HEK293 (cell line): Measurements from ENCODE around the gene FGD3.

ENCODE experiments used
- CTCF ChIA-PET: fragments of 350-600 bp; formaldehyde crosslinking; extraction: SDS; loops from one replicate; lab custom pipeline; 2021; ENCODE audit warnings: antibody characterized with exemption; lab: Yijun Ruan, JAX
- POLR2A ChIA-PET: fragments of 300-600 bp; formaldehyde crosslinking; extraction: SDS; loops from one replicate; lab custom pipeline; 2020; ENCODE audit warnings: antibody characterized with exemption, inconsistent platforms; lab: Yijun Ruan, JAX
- H3K27ac ChIP-seq: fragments of 200-500 bp; sonication (Bioruptor generic); 2 replicates; pipeline ENCODE4 v1.5.1; 2014; ENCODE audit warnings: low read depth, low read length, control low read depth, inconsistent platforms; ENCODE audit errors: extremely low read depth
- H3K36me3 ChIP-seq, 2 experiments: fragments of 200-500 bp in 1 of 2; sonication (Bioruptor generic) in 1 of 2; 1 replicate in 1 of 2; 2 replicates in 1 of 2; pipeline ENCODE4 v1.5.1; 2014 to 2017; ENCODE audit warnings: inconsistent platforms in 2 of 2, low read length in 2 of 2; ENCODE audit not compliant: control insufficient read depth in 2 of 2, insufficient read depth in 1 of 2
- H3K4me1 ChIP-seq: fragments of 200-500 bp; sonication (Bioruptor generic); 2 replicates; pipeline ENCODE4 v1.5.1; 2014; ENCODE audit warnings: mild to moderate bottlenecking, low read length, inconsistent platforms; ENCODE audit not compliant: control insufficient read depth, insufficient read depth
- H3K4me3 ChIP-seq: 2 replicates; pipeline ENCODE4 v1.5.1; 2011; ENCODE audit warnings: low read depth, mild to moderate bottlenecking, control low read depth, low read length, moderate library complexity
- H3K9me3 ChIP-seq: fragments of 200-500 bp; sonication (Bioruptor generic); 2 replicates; pipeline ENCODE4 v1.5.1; 2014; ENCODE audit warnings: low read depth, low read length, inconsistent platforms; ENCODE audit not compliant: control insufficient read depth, insufficient read depth
- KLF1 ChIP-seq: fragments of 450-650 bp; formaldehyde crosslinking; IDR thresholded peaks from 2 replicates; pipeline ENCODE4 v1.5.1; 2016; ENCODE audit warnings: missing biosample characterization, missing genetic modification characterization
- ZBTB49 ChIP-seq: fragments of 450-650 bp; formaldehyde crosslinking; IDR thresholded peaks from 2 replicates; pipeline ENCODE4 v1.5.1; 2016; ENCODE audit warnings: missing biosample characterization, missing genetic modification characterization, low read depth
- ZFP3 ChIP-seq: fragments of 450-650 bp; formaldehyde crosslinking; IDR thresholded peaks from 2 replicates; pipeline ENCODE4 v1.5.1; 2016; ENCODE audit warnings: low read depth, missing biosample characterization, missing genetic modification characterization
- ZNF266 ChIP-seq: fragments of 450-650 bp; formaldehyde crosslinking; IDR thresholded peaks from 2 replicates; pipeline ENCODE4 v1.5.1; 2016; ENCODE audit warnings: missing biosample characterization, missing genetic modification characterization, low read depth
- ZNF518A ChIP-seq: fragments of 450-650 bp; formaldehyde crosslinking; conservative IDR thresholded peaks from 2 replicates; pipeline ENCODE4 v1.5.1; 2016; ENCODE audit warnings: low read depth, missing biosample characterization, missing genetic modification characterization
- ZNF558 ChIP-seq: fragments of 450-650 bp; formaldehyde crosslinking; IDR thresholded peaks from 2 replicates; pipeline ENCODE4 v1.5.1; 2016; ENCODE audit warnings: missing biosample characterization, missing genetic modification characterization
- ZNF596 ChIP-seq: fragments of 450-650 bp; IDR thresholded peaks from 2 replicates; pipeline ENCODE4 v1.5.0; 2018; ENCODE audit warnings: missing biosample characterization, mild to moderate bottlenecking, missing genetic modification characterization, moderate library complexity
- ZNF791 ChIP-seq: fragments of 450-650 bp; formaldehyde crosslinking; IDR thresholded peaks from 2 replicates; pipeline ENCODE4 v1.5.1; 2016; ENCODE audit warnings: missing biosample characterization, missing genetic modification characterization
- TF ChIP-seq, protein P1 (sequence below): fragments of 450-650 bp; formaldehyde crosslinking; IDR thresholded peaks from 2 replicates; pipeline ENCODE4 v1.5.1; 2016; ENCODE audit warnings: missing biosample characterization, missing genetic modification characterization, borderline replicate concordance
- TF ChIP-seq, protein P2 (sequence below): fragments of 450-650 bp; formaldehyde crosslinking; IDR thresholded peaks from 2 replicates; pipeline ENCODE4 v1.5.1; 2016; ENCODE audit warnings: missing biosample characterization, missing genetic modification characterization

Gene FGD3

DNA sequence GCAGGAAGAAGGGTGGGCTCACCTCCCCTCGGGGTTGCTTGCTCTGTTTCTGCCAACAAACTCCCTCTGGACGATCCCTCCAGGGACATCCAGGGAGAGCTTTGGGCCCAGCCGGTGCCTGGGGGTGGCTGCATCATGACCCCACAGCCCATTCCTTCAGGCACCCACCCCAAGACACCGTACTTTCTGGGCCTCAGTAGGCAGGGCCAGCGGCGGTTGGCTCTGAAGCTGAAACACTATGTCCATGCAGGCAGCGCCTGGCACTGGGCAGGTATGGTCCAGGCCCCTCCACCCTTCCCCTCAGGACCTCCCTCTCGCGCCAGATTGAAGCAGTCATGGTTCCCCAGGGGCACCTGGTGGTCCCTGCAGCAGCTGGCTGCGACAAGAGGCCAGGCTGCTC, 92.7 kb downstream of the FGD3 start (continued):
- no peak for TF ChIP-seq ZNF266
- TF ChIP-seq, protein P1, sequence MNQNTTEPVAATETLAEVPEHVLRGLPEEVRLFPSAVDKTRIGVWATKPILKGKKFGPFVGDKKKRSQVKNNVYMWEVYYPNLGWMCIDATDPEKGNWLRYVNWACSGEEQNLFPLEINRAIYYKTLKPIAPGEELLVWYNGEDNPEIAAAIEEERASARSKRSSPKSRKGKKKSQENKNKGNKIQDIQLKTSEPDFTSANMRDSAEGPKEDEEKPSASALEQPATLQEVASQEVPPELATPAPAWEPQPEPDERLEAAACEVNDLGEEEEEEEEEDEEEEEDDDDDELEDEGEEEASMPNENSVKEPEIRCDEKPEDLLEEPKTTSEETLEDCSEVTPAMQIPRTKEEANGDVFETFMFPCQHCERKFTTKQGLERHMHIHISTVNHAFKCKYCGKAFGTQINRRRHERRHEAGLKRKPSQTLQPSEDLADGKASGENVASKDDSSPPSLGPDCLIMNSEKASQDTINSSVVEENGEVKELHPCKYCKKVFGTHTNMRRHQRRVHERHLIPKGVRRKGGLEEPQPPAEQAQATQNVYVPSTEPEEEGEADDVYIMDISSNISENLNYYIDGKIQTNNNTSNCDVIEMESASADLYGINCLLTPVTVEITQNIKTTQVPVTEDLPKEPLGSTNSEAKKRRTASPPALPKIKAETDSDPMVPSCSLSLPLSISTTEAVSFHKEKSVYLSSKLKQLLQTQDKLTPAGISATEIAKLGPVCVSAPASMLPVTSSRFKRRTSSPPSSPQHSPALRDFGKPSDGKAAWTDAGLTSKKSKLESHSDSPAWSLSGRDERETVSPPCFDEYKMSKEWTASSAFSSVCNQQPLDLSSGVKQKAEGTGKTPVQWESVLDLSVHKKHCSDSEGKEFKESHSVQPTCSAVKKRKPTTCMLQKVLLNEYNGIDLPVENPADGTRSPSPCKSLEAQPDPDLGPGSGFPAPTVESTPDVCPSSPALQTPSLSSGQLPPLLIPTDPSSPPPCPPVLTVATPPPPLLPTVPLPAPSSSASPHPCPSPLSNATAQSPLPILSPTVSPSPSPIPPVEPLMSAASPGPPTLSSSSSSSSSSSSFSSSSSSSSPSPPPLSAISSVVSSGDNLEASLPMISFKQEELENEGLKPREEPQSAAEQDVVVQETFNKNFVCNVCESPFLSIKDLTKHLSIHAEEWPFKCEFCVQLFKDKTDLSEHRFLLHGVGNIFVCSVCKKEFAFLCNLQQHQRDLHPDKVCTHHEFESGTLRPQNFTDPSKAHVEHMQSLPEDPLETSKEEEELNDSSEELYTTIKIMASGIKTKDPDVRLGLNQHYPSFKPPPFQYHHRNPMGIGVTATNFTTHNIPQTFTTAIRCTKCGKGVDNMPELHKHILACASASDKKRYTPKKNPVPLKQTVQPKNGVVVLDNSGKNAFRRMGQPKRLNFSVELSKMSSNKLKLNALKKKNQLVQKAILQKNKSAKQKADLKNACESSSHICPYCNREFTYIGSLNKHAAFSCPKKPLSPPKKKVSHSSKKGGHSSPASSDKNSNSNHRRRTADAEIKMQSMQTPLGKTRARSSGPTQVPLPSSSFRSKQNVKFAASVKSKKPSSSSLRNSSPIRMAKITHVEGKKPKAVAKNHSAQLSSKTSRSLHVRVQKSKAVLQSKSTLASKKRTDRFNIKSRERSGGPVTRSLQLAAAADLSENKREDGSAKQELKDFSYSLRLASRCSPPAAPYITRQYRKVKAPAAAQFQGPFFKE (tag by site-specific recombination) = no peak
- no peak for TF ChIP-seq ZNF791 (tag by site-specific recombination)
- no peak for TF ChIP-seq ZNF518A (tag by site-specific recombination)
- no peak for TF ChIP-seq ZFP3
- TF ChIP-seq ZBTB49 (tag by site-specific recombination) = no peak
- TF ChIP-seq, protein P2, sequence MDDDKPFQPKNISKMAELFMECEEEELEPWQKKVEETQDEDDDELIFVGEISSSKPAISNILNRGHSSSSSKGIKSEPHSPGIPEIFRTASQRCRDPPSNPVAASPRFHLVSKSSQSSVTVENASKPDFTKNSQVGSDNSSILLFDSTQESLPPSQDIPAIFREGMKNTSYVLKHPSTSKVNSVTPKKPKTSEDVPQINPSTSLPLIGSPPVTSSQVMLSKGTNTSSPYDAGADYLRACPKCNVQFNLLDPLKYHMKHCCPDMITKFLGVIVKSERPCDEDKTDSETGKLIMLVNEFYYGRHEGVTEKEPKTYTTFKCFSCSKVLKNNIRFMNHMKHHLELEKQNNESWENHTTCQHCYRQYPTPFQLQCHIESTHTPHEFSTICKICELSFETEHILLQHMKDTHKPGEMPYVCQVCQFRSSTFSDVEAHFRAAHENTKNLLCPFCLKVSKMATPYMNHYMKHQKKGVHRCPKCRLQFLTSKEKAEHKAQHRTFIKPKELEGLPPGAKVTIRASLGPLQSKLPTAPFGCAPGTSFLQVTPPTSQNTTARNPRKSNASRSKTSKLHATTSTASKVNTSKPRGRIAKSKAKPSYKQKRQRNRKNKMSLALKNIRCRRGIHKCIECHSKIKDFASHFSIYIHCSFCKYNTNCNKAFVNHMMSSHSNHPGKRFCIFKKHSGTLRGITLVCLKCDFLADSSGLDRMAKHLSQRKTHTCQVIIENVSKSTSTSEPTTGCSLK (tag by site-specific recombination) = no peak
- TF ChIP-seq ZNF558 (tag by site-specific recombination) = no peak

GRCh38 chr9:93040409-93040808, 93.1 kb downstream of the FGD3 start:
- H3K36me3 ChIP-seq = no peaks in the 10 kb centered on the region
- ChIA-PET POLR2A (no interaction called here), CTCF (no interaction called here)
- H3K27ac ChIP-seq = no peak overlapping the region
- H3K9me3 ChIP-seq = no peaks in the 10 kb centered on the region
- H3K4me1 ChIP-seq = no peaks in the 10 kb centered on the region
- no peak overlapping the region for H3K4me3 ChIP-seq
- no peak for TF ChIP-seq ZNF596
- no peak for TF ChIP-seq KLF1 (tag by site-specific recombination)
